Right kidney (tissue), 1 donor: ENCODE measurements around the gene MAP7D1.
"Not testable (repeated sequence)": the region's sequence is repeated elsewhere in the genome, so short reads cannot be mapped to it uniquely, and the experiment has no call there.

Experiments used
- DNase-seq: peaks from one replicate; pipeline ENCODE4 v3.0.0-alpha.2; 2016

The MAP7D1 gene

GRCh38 chr1:36151845-36152203 is 4.1 kb upstream of the MAP7D1 start:
- DNase-seq, result peak; percentile 8

GRCh38 chr1:36153476-36153875 is 2.5 kb upstream of the MAP7D1 start:
- DNase-seq, result no peak

GRCh38 chr1:36154335-36154734 is 1.6 kb upstream of the MAP7D1 start:
- DNase-seq, result no peak

- DNase-seq, result peak; percentile 65
Observed at GRCh38 chr1:36154765-36155407, 1.1 kb upstream of the MAP7D1 start.

- DNase-seq, result peak; percentile 95
Observed at GRCh38 chr1:36156329-36157114, 562 bp downstream of the MAP7D1 start.

GRCh38 chr1:36157115-36157903 is 1.3 kb downstream of the MAP7D1 start:
- no peak for DNase-seq

GRCh38 chr1:36157973-36158826 is 2.2 kb downstream of the MAP7D1 start:
- DNase-seq, result no peak

- not testable (repeated sequence) for DNase-seq
Observed at GRCh38 chr1:36158827-36159252, 2.9 kb downstream of the MAP7D1 start.

- no peak for DNase-seq
Observed at GRCh38 chr1:36159614-36160387, 3.8 kb downstream of the MAP7D1 start.

- DNase-seq, result no peak
Observed at GRCh38 chr1:36160388-36160948, 4.5 kb downstream of the MAP7D1 start.

- DNase-seq, result peak; percentile 64
Observed at GRCh38 chr1:36160949-36161485, 5.1 kb downstream of the MAP7D1 start.

GRCh38 chr1:36161641-36162531 is 5.9 kb downstream of the MAP7D1 start:
- DNase-seq, result peak; percentile 15

GRCh38 chr1:36162680-36163239 is 6.8 kb downstream of the MAP7D1 start:
- DNase-seq, result no peak

- DNase-seq, result no peak
Observed at GRCh38 chr1:36163426-36163825, 7.5 kb downstream of the MAP7D1 start.

GRCh38 chr1:36164361-36164760 is 8.4 kb downstream of the MAP7D1 start:
- no peak for DNase-seq

GRCh38 chr1:36165145-36165544 is 9.2 kb downstream of the MAP7D1 start:
- DNase-seq, result no peak

GRCh38 chr1:36166136-36166535 is 10.2 kb downstream of the MAP7D1 start:
- DNase-seq, result no peak

- no peak for DNase-seq
Observed at GRCh38 chr1:36166938-36167905, 11.3 kb downstream of the MAP7D1 start.
